K562 (cell line): ENCODE measurements around the gene CDC42BPB. TPM values are rescaled to one million over a fixed set of nuclear protein-coding genes. Genes with fewer than 3 reads are reported as not detected.

ENCODE experiments used
- ATAC-seq: fragments of 200-7000 bp; cut with Tn5 transposase; 3 replicates; pipeline ENCODE4 v1.9.1; 2020; ENCODE audit warnings: moderate library complexity
- BruUV-seq: library from RNA; stranded (reverse); fragments of 400-500 nt; replicated peaks from 2 replicates; lab custom pipeline; 2021; lab: Mats Ljungman, UMichigan
- CTCF ChIA-PET: fragments of 300-600 bp; formaldehyde crosslinking; extraction: SDS; loops from one replicate; lab custom pipeline; 2021; ENCODE audit warnings: low intra/inter-chr PET ratio; lab: Yijun Ruan, JAX
- POLR2A ChIA-PET: fragments of 300-600, 350-650 bp; sonication (Branson Sonifier 250); formaldehyde crosslinking; extraction: SDS; loops from one replicate; lab custom pipeline; 2021; ENCODE audit warnings: antibody characterized with exemption, inconsistent platforms; lab: Yijun Ruan, JAX
- DNase-seq, 4 experiments: peaks; one replicate each; pipeline versions ENCODE4 v3.0.0 to v3.0.0-alpha.2; 2011 to 2018; ENCODE audit warnings: low spot score in 3 of 4, mixed read lengths in 3 of 4; ENCODE audit errors: extremely low read depth in 1 of 4
- FAIRE-seq: peaks from 2 replicates; lab custom pipeline; 2011; peaks lifted over from hg19 to GRCh38; lab: Jason Lieb, UNC
- H2AFZ ChIP-seq: 2 replicates; pipeline ENCODE4 v1.6.0; 2011; ENCODE audit warnings: low read depth, low read length, control low read depth, inconsistent platforms
- H3K27ac ChIP-seq: fragments of 200-600 bp; 3 replicates; pipeline ENCODE4 v1.8.0; 2011; ENCODE audit warnings: low read depth, mild to moderate bottlenecking, control low read depth, inconsistent platforms, low read length, moderate library complexity, mixed read lengths; ENCODE audit errors: extremely low read depth
- H3K27me3 ChIP-seq, 2 experiments: fragments of 300-600 bp in 1 of 2; 2 replicates in 1 of 2; 3 replicates in 1 of 2; pipeline versions ENCODE4 v1.6.0 to v1.8.0; 2011; ENCODE audit warnings: inconsistent platforms in 2 of 2, low read length in 2 of 2, mild to moderate bottlenecking in 1 of 2, mixed read lengths in 1 of 2, moderate library complexity in 1 of 2; ENCODE audit not compliant: control insufficient read depth in 2 of 2, insufficient read depth in 2 of 2
- H3K36me3 ChIP-seq: fragments of 300-600 bp; 3 replicates; pipeline ENCODE4 v1.8.0; 2011; ENCODE audit warnings: mild to moderate bottlenecking, low read length, inconsistent platforms; ENCODE audit not compliant: control insufficient read depth, insufficient read depth
- H3K4me1 ChIP-seq, 2 experiments: fragments of 200-600 bp in 1 of 2; replicated peaks in 1 of 2; 2 replicates in 1 of 2; 3 replicates in 1 of 2; pipeline versions ENCODE4 v1.5.1 to v1.8.0; 2011; ENCODE audit warnings: inconsistent platforms in 2 of 2, low read length in 2 of 2, mild to moderate bottlenecking in 1 of 2, mixed read lengths in 1 of 2, moderate library complexity in 1 of 2; ENCODE audit not compliant: control insufficient read depth in 2 of 2, insufficient read depth in 2 of 2
- H3K4me2 ChIP-seq: 2 replicates; pipeline ENCODE4 v1.6.1; 2011; ENCODE audit warnings: low read length, control low read depth, inconsistent platforms, mixed read lengths; ENCODE audit not compliant: insufficient read depth
- H3K4me3 ChIP-seq: fragments of 200-600 bp; sonication (generic), shearing (Covaris generic); 2 replicates; pipeline ENCODE4 v1.5.1; 2016; ENCODE audit warnings: control low read depth, inconsistent platforms
- H3K79me2 ChIP-seq: fragments of 200-600 bp; 3 replicates; pipeline ENCODE4 v1.8.0; 2011; ENCODE audit warnings: low read length, inconsistent platforms; ENCODE audit not compliant: control insufficient read depth, insufficient read depth
- H3K9ac ChIP-seq, 2 experiments: 2 replicates each; pipeline versions ENCODE4 v1.6.0 to v1.6.1; 2011; ENCODE audit warnings: low read depth in 2 of 2, low read length in 2 of 2, control low read depth in 1 of 2, inconsistent platforms in 1 of 2, mild to moderate bottlenecking in 1 of 2, mixed read lengths in 1 of 2; ENCODE audit not compliant: insufficient read depth in 1 of 2
- H3K9me1 ChIP-seq: one replicate; pipeline ENCODE4 v1.6.0; 2011; ENCODE audit warnings: inconsistent platforms, mild to moderate bottlenecking, low read length, moderate library complexity; ENCODE audit not compliant: control insufficient read depth, insufficient read depth
- H3K9me3 ChIP-seq: replicated peaks from 2 replicates; pipeline ENCODE4 v1.5.1; 2011; ENCODE audit warnings: low read depth, low read length, inconsistent platforms; ENCODE audit not compliant: control insufficient read depth, insufficient read depth
- H4K20me1 ChIP-seq: replicated peaks from 2 replicates; pipeline ENCODE4 v1.6.1; 2011; ENCODE audit warnings: low read length, inconsistent platforms, mixed read lengths; ENCODE audit not compliant: control insufficient read depth, insufficient read depth
- GATAD2A ChIP-seq: fragments of 450-650 bp; IDR thresholded peaks from 2 replicates; pipeline ENCODE4 v1.6.1; 2017
- MEF2D ChIP-seq: conservative IDR thresholded peaks from 2 replicates; pipeline ENCODE4 v1.6.1; 2016; ENCODE audit warnings: low read depth, missing genetic modification characterization, missing compliant biosample characterization
- NFYB ChIP-seq: IDR thresholded peaks from 2 replicates; pipeline ENCODE4 v1.6.1; 2011; ENCODE audit warnings: mild to moderate bottlenecking, moderate library complexity; ENCODE audit not compliant: insufficient read length; ENCODE audit errors: extremely low read depth
- PCBP2 ChIP-seq: fragments of 200-400 bp; formaldehyde crosslinking; IDR thresholded peaks from 2 replicates; pipeline ENCODE4 v1.6.1; 2018; ENCODE audit warnings: low read length, low read depth, mild to moderate bottlenecking, moderate library complexity; ENCODE audit not compliant: poor library complexity, severe bottlenecking
- STAT6 ChIP-seq: sonication (generic); formaldehyde crosslinking; IDR thresholded peaks from 2 replicates; pipeline ENCODE4 v1.8.1; 2023; ENCODE audit warnings: mild to moderate bottlenecking, missing genetic modification reagents
- TAF9B ChIP-seq: fragments of 450-650 bp; IDR thresholded peaks from 2 replicates; pipeline ENCODE4 v1.6.1; 2018; ENCODE audit warnings: mild to moderate bottlenecking; ENCODE audit not compliant: partially characterized antibody
- XRCC5 ChIP-seq: fragments of 200-400 bp; formaldehyde crosslinking; IDR thresholded peaks from 2 replicates; pipeline ENCODE4 v1.6.1; 2017; ENCODE audit warnings: low read depth, mild to moderate bottlenecking, low read length
- ZNF316 ChIP-seq: fragments of 450-650 bp; IDR thresholded peaks from 2 replicates; pipeline ENCODE4 v1.6.1; 2016
- ZNF445 ChIP-seq: fragments of 250-450 bp; sonication (Bioruptor Pico); IDR thresholded peaks from 2 replicates; pipeline ENCODE4 v1.4.0; 2020; ENCODE audit warnings: low read depth, mild to moderate bottlenecking, moderate library complexity
- ZNF584 ChIP-seq: fragments of 200-800 bp; sonication (Bioruptor generic); IDR thresholded peaks from 2 replicates; pipeline ENCODE4 v1.6.1; 2016; ENCODE audit warnings: low read depth, mild to moderate bottlenecking, missing genetic modification characterization, missing compliant biosample characterization
- ZNF740 ChIP-seq, 3 experiments: fragments of 200-800 bp in 1 of 3; sonication (Bioruptor generic) in 1 of 3; sonication (generic) in 1 of 3; formaldehyde crosslinking in 1 of 3; IDR thresholded peaks; 2 replicates each; pipeline versions ENCODE4 v1.6.1 to v1.8.0; 2016 to 2022; ENCODE audit warnings: mild to moderate bottlenecking in 2 of 3, missing compliant biosample characterization in 2 of 3, missing genetic modification characterization in 2 of 3, missing genetic modification reagents in 1 of 3
- ZNF75A ChIP-seq: fragments of 450-650 bp; formaldehyde crosslinking; IDR thresholded peaks from 2 replicates; pipeline ENCODE4 v1.4.0; 2020; ENCODE audit warnings: mild to moderate bottlenecking
- WGBS: fragments of 100-300 bp; shearing (Covaris generic); methylation state at CpG from one replicate; pipeline ENCODE4 v1.1.6; 2016; ENCODE audit warnings: low coverage, mixed read lengths; ENCODE audit not compliant: insufficient coverage; ENCODE audit errors: missing lambda C conversion rate; 5-methylcytosine and 5-hydroxymethylcytosine counted together
- in situ Hi-C: fragments of 300-500 bp; cut with MboI; formaldehyde crosslinking; loops from 4 replicates; pipeline ENCODE4 v1.15.0; 2018; ENCODE audit warnings: inconsistent platforms, mixed read lengths
- intact Hi-C: fragments of 100-400 bp; cut with micrococcal nuclease; formaldehyde crosslinking; loops from 2 replicates; pipeline ENCODE4 v1.14.2; 2022
- polyA plus RNA-seq, 8 experiments: library from polyadenylated mRNA; depleted of rRNA in 4 of 8; stranded (reverse) in 5 of 8; unstranded in 3 of 8; fragments of >200 nt; fragmentation: Nextera tagmentation in 2 of 8; fragmentation: Illumina TruSeq in 1 of 8; extraction: Ambion mirVana in 2 of 8; extraction: Trizol in 1 of 8; gene quantifications; 2 replicates each; pipeline versions ENCODE4 v1.2.1 to v1.2.3, GENCODE V29; 2011 to 2014; ENCODE audit warnings: inconsistent platforms in 1 of 8, missing spikeins in 1 of 8
- total RNA-seq, 7 experiments: library from RNA; depleted of rRNA in 6 of 7; stranded (reverse); fragments of >200 nt in 6 of 7; fragmentation: Illumina TruSeq in 2 of 7; extraction: Trizol in 2 of 7; gene quantifications; 2 replicates each; pipeline versions ENCODE4 v1.2.1 to v1.2.3, GENCODE V29; 2011 to 2021; ENCODE audit warnings: low replicate concordance in 1 of 7
- TF ChIP-seq, protein P1 (sequence below): fragments of 250-450 bp; sonication (Bioruptor Pico); IDR thresholded peaks from 2 replicates; pipeline ENCODE4 v1.5.0; 2020; ENCODE audit warnings: mild to moderate bottlenecking

The CDC42BPB gene
- total and polyA plus RNA-seq, 9 of the 15 experiments (the other 6 are each of a cell fraction or from before 2014, with no cell fraction given), result 0.07 to 24.3 (median 12.6) TPM

DNA sequence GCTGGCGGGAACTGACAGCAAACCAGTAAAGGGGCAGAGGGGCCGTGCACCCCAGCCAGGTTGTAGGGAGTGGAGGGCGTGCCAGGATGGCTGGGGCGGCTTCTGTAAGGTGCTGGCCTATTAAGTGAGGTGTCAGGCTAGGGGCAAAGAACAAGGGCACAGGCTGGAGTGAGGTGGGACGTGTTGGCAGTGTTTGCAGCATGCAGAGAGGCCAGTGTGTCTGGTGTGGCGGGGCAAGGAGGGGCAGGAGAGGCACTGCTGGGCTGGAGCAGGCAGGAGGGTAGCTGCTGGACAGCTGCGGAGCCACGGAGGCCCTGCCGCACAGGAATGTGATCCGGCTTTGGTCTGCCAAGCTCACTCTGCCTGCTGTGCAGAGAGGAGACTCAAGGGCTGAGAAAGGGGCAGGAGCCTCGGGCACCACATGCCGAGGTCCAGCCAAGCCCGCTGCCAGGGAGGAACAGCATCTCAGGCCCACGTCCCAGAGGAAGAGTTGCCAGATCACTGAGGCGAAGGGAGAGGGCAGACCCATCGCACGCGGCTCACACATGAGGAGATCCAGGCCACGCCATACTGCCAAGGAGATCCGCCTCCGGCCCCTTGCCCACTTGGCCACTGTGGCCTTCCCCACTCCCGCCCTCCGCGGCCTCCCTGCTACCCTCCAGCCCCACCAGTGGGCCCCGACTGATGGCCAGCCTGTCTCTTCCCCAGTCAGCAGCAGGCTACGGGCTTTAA is 88.1 kb downstream of the CDC42BPB start:
- no peak for DNase-seq
- ChIA-PET CTCF (no interaction called here), POLR2A (interaction anchor here (0.5 kb wide), 1 partner anchor 45 kb away, joined by 3 read pairs; no protein-coding TSS in a partner anchor)
- Histone ChIP-seq H3K9ac (no peak overlapping the region), H3K9me1 (no peaks in the 10 kb centered on the region), H3K27ac (no peak overlapping the region), H3K9me3 (no peaks in the 10 kb centered on the region), H3K4me2 (no peak overlapping the region), H4K20me1 (no peaks in the 10 kb centered on the region), H3K27me3 (no peaks in the 10 kb centered on the region), H3K4me3 (no peak overlapping the region), H3K4me1 (peaks cover 0 to 9% of the 10 kb centered on the region in 2 experiments; a peak in 1 of 5 replicates), H2AFZ (no peak overlapping the region), H3K79me2 (no peaks in the 10 kb centered on the region), H3K36me3 (peaks cover 66% of the 10 kb centered on the region; the same call in 2 of the 3 replicates)
- ATAC-seq, result no peak
- intact Hi-C loops, result no loop called here
- in situ Hi-C loops, result no loop called here
- 81% methylated on average over 15 of the region's 26 CpGs for WGBS
- TF ChIP-seq ZNF445 (no peak), XRCC5 (no peak), ZNF740 (CRISPR knock-in tag; IDR thresholded peaks at IDR 0.05) (no peak), ZNF740 (tag; IDR thresholded peaks at IDR 0.05) (no peak), ZNF316 (no peak), PCBP2 (no peak), ZNF75A (CRISPR knock-in tag) (no peak), TAF9B (no peak), GATAD2A (no peak), STAT6 (CRISPR knock-in tag) (no peak), MEF2D (tag) (no peak), ZNF584 (CRISPR knock-in tag) (no peak), NFYB (no peak)
- TF ChIP-seq, protein P1, sequence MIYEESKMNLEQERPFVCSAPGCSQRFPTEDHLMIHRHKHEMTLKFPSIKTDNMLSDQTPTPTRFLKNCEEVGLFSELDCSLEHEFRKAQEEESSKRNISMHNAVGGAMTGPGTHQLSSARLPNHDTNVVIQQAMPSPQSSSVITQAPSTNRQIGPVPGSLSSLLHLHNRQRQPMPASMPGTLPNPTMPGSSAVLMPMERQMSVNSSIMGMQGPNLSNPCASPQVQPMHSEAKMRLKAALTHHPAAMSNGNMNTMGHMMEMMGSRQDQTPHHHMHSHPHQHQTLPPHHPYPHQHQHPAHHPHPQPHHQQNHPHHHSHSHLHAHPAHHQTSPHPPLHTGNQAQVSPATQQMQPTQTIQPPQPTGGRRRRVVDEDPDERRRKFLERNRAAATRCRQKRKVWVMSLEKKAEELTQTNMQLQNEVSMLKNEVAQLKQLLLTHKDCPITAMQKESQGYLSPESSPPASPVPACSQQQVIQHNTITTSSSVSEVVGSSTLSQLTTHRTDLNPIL (CRISPR knock-in tag), result no peak
- no TSS peak for BruUV-seq
- FAIRE-seq, result no peak
